HG03066 (cell line): ENCODE results near the gene TRAF3IP3.

Experiments
- ATAC-seq: cut with Tn5 transposase; IDR thresholded peaks from one replicate; pipeline ENCODE4 v1.9.1; 2021; ENCODE audit warnings: low read depth; ENCODE audit not compliant: unreplicated experiment

TRAF3IP3 gene

DNA sequence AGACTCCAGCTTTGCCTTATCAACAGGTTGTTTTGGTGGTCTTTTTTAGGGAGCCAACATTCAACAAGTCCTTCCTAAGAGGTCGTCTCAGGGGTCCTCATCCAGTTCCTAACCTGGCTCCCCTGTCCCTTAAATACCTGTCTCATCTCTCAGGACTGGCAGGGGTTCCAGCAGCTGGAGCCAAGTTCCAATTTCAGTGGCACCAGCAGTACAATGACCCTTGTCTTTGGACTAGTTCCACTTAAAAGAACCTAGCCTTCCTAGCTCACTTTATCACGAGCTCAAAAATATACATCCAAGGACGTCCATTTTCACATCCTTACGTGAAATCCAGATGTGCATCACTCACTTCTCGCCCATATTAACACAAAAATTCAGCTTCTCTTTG, 18.7 kb upstream of the TRAF3IP3 start:
- ATAC-seq = no peak

DNA sequence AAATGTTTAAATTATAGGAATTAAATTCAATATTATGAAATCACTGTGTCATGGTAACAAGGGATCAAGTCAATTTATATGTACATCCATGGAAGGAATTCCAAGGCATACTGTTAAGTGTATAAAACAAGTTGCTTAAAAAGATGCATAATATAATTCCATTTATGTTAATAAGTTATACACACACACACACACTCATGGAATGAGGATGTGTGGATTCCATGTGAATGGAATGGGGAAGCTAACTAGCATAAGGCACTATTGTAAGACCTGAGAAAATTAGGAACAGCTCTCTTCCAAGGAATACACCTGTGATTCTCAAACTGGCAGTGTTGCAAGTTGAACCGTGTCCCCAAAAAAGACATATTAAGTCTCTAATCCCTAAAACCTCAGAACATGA, 17.6 kb upstream of the TRAF3IP3 start:
- no peak for ATAC-seq

DNA sequence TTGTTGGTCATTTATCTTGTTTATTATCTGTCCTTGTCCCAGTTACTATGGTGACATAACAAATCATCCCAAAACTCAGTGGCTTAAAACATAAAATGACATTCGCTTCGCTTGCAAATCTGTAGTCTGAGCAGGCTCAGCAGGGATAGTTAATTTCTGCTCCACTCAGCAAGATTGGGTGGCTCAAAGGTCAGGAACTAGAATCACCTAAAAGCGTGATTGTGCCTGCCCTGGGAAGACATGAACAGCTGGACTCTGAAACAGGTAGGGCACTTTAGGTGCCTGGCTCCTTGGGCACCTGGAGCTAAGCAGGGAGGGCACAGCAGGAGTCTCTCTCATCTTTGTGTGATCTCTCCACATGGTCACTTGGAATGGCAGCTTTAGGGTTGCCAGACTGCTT, 14.7 kb upstream of the TRAF3IP3 start:
- no peak for ATAC-seq

DNA sequence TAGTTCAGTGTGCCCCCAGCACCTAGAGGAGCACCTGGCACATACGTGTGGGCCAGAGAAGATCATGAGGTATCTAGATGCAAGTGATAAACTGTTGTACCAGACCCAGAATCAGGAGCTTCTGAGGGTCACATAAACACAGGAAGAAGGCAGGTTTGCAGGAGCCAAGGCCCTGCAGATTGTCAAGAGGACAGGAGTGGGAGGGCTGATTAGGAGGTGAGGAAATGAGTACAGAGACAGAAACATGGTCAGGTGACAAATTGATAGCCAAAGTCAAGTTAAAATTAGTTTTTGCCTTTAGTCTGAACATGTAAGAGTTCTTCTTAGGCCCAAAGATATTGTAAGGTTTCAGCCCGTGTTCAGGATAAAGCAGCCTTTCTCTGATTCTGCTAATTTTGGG, 14.0 kb upstream of the TRAF3IP3 start:
- ATAC-seq = no peak

DNA sequence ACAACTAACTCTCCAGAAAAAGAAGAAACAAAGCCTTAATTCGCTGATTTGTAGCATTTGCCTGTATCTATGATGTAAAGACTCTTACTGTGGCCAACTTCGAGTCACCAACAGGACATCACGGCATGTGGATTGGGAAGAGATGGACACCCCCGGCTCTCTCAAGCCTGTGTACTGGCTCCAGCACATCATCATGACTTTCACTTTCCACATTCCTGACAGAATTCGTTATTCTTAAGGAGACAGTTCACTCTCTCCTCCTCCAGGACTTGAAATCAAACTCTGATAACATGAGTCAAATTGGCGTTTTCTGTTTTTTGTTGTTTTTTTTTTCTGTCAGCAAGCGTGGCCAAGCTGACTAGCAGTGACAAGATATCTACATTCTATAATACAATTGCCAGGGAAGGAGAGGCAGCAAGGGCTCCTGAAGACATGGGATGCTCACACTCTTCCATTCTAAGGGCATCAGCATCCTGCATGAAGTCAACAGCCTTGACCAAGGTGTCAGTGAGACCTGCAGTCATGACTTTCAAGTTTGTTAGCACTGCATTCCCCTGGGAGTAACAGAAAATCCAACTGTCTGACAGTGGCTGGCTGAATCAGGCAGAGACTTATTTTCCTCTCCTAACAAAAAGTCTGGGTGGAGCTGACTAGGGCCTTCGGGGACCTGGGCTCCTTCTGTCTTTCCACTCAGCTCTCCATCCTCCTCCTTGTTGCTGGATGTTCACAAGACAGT, 13.3 kb upstream of the TRAF3IP3 start:
- ATAC-seq = no peak

DNA sequence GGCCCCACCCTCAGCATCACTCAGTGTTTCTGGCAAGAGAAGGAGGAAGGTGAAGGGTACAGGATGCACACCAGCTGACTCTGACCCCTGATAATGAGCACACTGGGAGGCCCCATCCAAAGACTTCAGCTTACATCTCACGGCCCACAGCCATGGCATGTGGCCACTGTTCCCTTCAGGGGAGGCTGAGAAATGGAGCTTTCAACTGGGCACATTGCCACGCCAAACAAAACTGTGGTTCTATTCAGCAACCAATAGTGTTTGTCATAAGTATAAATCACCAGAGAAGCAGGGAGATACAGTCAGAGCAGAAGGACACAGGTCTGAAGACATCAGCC, 12.7 kb upstream of the TRAF3IP3 start:
- no peak for ATAC-seq

DNA sequence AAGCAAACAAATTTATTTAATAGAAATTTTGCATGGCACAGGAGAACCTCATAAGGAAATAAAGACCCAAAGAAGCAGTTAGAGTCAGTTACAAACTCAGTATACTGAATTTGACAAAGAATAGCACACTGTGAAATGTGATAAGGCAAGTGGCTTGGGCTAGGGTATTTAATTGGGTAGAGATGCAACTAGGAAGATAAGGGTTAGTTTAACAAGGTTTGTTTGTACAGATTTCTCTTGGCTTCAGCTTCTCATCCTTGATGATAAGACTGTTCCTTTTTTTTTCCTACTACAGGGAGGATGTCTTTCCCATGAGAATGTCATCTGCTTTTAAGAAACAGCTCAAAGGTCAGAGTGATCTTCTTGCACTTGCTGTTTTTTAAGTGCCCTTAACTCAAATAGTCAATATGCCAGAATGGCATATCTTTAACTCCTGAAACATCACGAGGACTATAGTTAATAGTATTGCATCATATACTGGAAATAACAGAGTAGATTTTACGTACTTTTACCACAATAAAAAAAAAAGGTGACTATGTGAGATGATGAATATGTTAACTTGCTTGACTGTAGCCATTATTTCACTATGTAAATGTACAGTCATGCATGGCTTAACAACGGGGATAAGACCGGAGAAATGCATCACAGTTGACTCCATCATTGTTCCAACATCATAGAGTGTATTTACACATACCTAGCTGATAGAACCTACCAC, 9.2 kb upstream of the TRAF3IP3 start:
- no peak for ATAC-seq

DNA sequence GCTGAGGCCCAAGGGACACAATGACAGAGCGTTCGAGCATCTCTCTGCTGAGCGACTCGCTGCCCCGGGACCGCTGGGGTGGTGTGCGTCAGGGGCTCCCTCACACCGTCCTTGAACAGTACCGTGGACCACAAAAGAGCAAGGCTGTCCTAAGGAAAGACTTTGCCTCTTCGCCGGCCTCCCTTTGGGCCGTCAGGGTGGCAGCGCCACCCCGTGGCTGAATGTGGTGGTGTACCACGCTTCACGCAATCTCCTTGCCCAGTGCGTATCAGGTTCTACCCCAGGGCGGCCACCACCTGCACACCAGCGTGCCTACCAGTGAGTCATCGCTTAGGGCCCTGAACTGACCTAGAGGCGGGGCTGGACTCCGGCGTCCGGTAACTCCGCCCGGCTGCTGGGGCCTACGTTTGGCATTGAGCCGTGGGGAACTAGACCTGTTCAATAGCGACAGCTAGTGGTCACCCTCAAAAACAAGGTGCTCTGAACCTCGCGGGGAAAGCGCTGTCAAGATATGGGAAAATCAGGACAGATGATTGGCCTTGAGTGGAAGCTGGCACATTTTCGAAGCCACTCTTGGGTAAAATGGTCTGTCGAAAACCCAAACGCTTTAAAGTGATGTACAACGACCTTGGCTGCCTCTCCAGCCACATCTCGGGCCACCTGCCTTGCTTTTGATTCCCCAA, 8.1 kb upstream of the TRAF3IP3 start:
- peak; percentile 60 for ATAC-seq

DNA sequence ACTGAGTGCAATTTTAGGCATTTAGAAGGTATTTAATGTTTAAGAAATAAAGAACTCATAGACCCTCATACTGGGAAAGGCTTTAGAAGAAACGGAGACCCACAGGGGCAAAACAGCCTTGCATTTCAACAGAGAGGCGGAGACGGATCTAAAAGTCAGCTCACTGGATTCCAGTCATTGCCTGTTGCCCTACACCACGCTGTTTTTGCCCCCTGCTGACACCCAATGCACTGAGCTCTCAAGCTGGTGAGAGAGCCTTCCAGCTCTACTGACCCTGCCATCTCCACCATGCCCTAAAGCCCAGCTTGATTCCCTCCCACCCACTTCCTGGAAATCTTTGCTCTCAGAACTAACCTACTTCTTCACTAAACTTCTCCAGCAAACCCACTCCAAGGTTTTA, 7.2 kb upstream of the TRAF3IP3 start:
- ATAC-seq = no peak

DNA sequence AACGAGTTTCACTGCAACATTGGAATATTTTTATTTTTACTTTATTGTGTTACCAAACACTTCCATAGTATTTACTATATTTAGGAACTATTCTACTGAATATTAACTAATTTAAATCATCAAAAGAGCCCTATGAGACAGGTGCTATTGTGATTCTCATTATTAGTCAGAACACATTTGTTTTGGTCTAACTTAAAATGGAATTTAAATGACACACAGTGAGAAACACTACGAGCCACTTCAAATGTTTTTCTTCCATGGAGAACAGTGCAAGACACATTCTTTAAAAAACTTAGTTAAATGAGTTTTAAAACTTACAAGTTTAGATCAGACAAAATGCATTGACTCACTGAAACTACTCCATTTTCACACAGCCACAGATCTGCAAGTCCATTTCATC, 6.6 kb upstream of the TRAF3IP3 start:
- no peak for ATAC-seq

DNA sequence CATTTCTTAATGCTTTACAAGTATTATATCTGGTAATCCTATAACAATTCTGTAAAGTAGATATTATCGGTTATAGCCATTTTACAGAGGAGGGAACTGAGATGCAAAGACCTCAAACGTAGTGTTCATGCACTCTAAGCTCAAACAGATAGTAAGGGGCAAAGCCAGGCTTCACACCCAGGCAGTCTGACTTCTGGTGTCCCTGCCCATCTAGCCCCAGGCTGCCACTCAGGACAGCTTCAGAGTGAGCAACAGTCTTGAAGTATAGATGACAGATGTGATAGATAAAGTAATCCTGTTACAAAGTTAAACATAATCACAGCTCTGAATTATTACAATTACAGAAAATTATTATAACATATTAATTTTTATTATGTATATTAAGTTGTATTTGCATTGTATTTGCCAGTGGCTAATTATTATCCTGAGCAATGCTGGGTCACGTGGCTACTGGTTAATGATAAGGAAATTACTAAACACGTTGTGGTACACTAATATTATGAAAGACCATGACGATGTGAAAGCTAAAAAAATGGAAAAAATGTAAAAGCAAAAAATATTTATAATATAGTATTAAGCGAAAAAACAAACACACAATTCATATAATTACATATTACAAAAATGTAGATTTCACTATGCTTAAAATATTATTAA, 6.1 kb upstream of the TRAF3IP3 start:
- ATAC-seq = no peak

DNA sequence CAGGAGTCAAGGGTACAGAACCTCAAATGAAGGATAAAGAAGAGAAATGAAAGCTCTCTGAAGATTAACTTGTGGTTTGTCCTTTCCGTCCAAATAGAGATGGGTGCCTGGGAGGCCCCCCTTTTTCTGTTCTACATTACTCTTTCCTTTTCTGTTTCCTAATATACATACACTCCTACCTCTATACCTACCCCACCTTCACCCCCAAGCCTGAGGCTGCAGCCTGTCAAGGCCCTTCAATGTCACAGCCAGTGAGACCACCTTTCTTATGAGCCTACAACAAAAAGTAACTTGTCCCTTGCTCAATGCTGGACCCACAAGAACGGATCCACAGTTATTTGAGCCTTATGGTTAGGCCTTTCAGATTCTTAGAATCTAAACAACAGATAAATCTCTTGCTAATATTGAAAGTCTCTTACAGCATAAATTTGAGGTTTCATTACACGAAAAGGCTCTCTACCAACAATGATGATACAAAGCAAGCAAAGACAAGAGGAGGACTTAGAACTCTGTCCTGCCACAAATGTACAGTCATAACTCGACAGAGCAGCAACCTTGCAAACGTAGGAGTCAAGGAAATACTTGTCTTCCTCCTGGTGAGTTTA, 4.1 kb upstream of the TRAF3IP3 start:
- ATAC-seq = peak; percentile 46

DNA sequence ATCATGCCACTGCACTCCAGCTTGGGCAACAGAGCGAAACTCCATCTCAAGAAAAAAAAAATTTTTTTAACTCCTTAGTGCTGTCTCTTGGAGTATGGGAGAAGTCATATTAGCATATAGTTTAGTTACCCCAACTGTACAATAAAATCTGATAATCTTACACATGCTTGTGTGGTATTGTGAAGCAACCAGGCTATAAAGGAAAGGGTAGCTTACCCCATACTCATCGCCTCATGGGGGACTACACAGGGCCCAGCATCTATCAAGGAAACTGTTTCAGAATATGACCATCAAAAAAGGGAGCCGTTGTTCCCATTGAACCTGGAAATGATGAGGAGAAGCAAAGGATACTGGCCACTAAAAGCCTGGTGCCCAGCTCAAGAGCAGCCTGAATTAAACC, 3.0 kb upstream of the TRAF3IP3 start:
- ATAC-seq = no peak

DNA sequence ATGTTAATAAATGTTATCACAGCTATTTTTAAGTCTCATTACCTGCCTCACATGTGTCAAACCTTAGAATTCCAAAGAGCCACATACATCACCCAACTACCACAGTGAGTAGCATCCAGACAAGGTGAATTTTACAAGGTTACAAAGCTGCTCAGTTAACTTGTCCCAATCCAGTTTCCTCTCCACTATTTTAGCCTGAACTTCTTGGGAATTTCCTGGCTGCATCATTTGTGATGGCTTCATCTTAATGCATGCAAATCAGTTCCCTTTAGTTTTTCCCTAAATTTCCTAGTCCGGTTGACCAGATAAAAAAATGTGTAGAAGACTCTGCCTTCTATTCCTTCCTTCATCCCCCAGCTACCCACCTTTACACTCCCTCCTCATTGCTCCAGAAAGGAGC, 597 bp upstream of the TRAF3IP3 start:
- ATAC-seq = no peak

DNA sequence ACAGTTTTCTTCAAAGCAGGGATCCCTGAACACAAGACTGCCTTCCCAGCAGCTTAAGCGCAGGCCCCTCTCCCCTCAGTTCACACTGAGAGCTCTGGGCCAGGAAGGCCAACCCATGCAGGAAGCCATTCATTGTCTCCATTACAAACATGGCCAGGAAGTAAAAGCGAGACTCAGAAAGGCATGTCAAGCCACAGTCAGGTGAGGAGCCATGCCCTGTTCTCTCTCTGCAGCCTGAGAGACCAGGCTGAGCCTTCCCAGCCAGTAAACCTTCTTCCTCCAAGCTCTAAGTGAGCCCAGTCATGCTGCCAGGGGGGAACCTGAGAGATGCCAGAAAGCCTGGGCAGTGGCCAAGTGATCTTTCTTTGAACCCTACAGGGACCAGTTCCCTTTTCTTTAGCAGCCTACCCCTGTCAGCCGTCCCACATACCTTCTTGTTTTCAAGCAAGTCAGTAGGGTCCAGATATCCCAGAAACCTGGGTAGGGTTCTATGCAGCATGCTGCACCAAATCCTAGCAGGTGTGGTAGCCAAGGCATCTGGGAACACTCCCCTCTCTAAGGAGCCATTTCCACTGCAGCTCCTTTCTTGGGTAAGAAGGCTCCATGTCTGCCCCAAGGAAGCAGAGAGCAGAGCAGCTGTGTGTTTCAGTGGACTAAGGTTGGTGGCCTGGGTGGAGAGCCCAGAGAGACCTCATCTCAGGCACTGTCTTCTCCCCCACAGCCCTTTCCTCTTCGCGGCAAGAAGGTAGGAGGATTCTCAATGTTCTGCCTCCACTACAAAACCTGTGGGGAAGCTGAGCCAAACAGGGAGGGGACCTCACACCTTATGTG, 977 bp downstream of the TRAF3IP3 start:
- peak; percentile 24 for ATAC-seq

DNA sequence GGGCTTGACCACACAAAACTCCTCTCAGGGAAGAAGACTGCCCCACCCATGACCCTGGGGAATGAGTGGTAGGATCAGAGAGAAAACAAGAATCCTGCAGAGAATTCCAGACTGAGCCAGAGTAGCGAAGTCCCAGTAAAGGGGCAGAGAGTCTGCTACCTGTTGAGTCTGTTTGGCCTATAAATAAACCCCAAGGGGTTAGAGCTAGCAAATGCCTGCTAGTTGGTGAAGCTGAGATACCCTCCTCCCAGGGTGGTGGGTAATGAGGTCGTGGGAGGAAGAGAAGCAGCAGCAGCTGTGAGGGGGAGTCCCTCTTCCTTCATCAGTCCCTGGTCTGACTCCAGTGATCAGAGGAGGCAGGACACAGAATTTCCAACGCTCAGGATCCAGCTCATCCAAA, 2.5 kb downstream of the TRAF3IP3 start:
- no peak for ATAC-seq

DNA sequence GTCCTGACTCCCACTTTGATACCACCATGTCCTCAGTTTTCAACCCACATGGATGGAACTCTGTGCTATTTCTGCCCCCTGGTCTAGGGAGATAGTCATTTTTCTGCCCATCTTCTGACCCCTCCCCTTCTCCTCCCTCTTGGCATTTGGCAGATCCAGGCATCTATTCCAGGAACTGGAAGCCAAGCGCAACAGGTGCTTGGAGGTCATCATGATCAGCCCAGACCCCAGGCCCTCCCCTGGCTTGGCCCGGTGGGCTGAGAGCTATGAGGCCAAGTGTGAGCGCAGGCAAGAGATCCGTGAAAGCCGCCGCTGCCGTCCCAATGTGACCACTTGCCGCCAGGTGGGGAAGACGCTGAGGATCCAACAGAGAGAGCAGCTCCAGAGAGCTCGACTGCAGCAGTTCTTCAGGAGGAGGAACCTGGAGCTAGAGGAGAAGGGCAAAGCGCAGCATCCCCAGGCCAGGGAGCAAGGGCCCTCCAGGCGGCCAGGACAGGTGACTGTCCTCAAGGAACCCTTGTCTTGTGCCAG, 4.0 kb downstream of the TRAF3IP3 start:
- no peak for ATAC-seq

DNA sequence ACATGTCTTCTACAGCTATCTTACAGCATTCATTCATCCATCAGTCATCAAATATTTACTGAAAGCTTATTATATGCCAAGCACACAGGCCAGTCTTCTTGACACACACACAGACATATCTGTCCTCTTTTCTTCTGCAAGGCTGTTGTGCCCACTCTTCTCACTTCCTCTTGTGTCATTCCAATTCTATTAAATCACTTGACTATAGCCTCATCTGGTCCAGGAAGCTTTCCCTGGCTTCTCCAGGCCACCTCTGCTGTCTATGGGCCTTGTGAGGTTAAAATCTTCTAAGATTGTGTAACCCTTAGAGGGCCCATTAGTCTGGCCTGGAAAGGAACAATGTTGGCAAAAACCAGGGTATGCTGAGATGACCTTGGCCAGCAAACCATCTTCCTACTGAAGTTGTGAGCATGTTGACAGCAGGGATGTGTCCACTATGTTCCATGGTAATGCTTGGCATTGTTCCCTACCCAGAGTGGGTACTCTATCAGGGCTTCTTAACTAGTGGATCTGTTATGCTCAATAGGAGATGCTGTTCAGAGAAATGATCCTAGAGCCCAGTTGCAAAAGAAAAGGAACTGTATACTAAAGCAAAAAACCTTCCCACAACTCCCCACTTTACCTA, 5.3 kb downstream of the TRAF3IP3 start:
- no peak for ATAC-seq

DNA sequence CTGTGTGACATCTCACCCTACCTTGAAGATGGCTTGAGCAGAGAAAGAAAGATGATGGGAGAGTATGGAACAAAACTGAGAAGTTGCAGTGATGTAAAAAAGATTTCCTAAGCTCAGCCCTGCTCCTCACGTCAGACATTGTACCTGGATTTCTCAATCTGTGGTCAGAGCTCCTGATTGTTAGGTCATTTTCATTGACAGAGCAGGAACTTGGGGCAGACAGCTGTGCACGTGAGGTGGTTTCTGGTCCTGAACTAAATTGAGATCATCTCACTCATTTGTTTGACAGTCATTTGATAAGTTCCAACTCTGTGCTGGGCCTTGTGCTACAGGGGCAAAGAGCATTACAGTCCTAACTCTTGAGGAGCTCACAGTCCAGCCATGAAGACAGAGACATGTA, 10.2 kb downstream of the TRAF3IP3 start:
- no peak for ATAC-seq
